BLaER1 (cell line): ENCODE data around the gene CARHSP1.

Experiments
- H3K27ac ChIP-seq: shearing (Covaris generic); formaldehyde crosslinking; 2 replicates; pipeline ENCODE4 v1.8.1; 2022
- H3K27me3 ChIP-seq: shearing (Covaris generic); formaldehyde crosslinking; 2 replicates; pipeline ENCODE4 v1.8.1; 2022
- H3K36me3 ChIP-seq: shearing (Covaris generic); formaldehyde crosslinking; 2 replicates; pipeline ENCODE4 v1.8.1; 2022
- H3K4me1 ChIP-seq: shearing (Covaris generic); formaldehyde crosslinking; 2 replicates; pipeline ENCODE4 v1.8.1; 2022
- H3K4me2 ChIP-seq: shearing (Covaris generic); formaldehyde crosslinking; 2 replicates; pipeline ENCODE4 v1.8.1; 2022
- H3K4me3 ChIP-seq: shearing (Covaris generic); formaldehyde crosslinking; 2 replicates; pipeline ENCODE4 v1.8.1; 2022
- H3K9ac ChIP-seq: shearing (Covaris generic); formaldehyde crosslinking; 2 replicates; pipeline ENCODE4 v1.8.1; 2022
- H3K9me3 ChIP-seq: shearing (Covaris generic); formaldehyde crosslinking; 2 replicates; pipeline ENCODE4 v1.8.1; 2022
- H4K20me1 ChIP-seq: shearing (Covaris generic); formaldehyde crosslinking; 2 replicates; pipeline ENCODE4 v1.8.1; 2022
- Cebpa-rat ChIP-seq: shearing (Covaris generic); IDR thresholded peaks from 2 replicates; pipeline ENCODE4 v1.8.1; 2022

CARHSP1 gene

GRCh38 chr16:8905795-8906591 lies 37.2 kb upstream of the CARHSP1 start:
- no peaks in the 10 kb centered on the region for H3K9me3 ChIP-seq
- H3K27me3 ChIP-seq, result no peaks in the 10 kb centered on the region
- TF ChIP-seq Cebpa-rat, result no peak

GRCh38 chr16:8905168-8905762 lies 36.5 kb upstream of the CARHSP1 start:
- Histone ChIP-seq H3K36me3 (peaks cover 99% of the 10 kb centered on the region), H3K9ac (no peak overlapping the region), H3K27me3 (no peaks in the 10 kb centered on the region), H3K9me3 (no peaks in the 10 kb centered on the region), H3K4me1 (no peaks in the 10 kb centered on the region), H3K4me2 (no peak overlapping the region), H3K4me3 (no peak overlapping the region), H4K20me1 (peaks cover 96% of the 10 kb centered on the region), H3K27ac (no peak overlapping the region)
- TF ChIP-seq Cebpa-rat, result no peak

More at GRCh38 chr16:8905795-8906591, 37.2 kb upstream of the CARHSP1 start:
- Histone ChIP-seq H3K9ac (no peak overlapping the region), H3K4me3 (no peak overlapping the region), H3K27ac (no peak overlapping the region), H3K4me1 (peaks cover under 1% of the 10 kb centered on the region; the same call in 1 of the 2 replicates), H4K20me1 (peaks cover 99% of the 10 kb centered on the region), H3K36me3 (peaks cover 100% of the 10 kb centered on the region), H3K4me2 (no peak overlapping the region)

GRCh38 chr16:8904018-8904430 lies 35.2 kb upstream of the CARHSP1 start:
- Histone ChIP-seq H3K27me3 (no peaks in the 10 kb centered on the region), H3K36me3 (peaks cover 99% of the 10 kb centered on the region), H3K9ac (no peak overlapping the region)

GRCh38 chr16:8903004-8903403 lies 34.2 kb upstream of the CARHSP1 start:
- Histone ChIP-seq H3K27ac (no peak overlapping the region), H3K4me3 (no peak overlapping the region)

More at GRCh38 chr16:8904018-8904430, 35.2 kb upstream of the CARHSP1 start:
- Histone ChIP-seq H3K27ac (no peak overlapping the region), H4K20me1 (peaks cover 96% of the 10 kb centered on the region), H3K4me3 (no peak overlapping the region), H3K9me3 (no peaks in the 10 kb centered on the region), H3K4me1 (no peaks in the 10 kb centered on the region), H3K4me2 (no peak overlapping the region)
- no peak for TF ChIP-seq Cebpa-rat

GRCh38 chr16:8901320-8901861 lies 32.6 kb upstream of the CARHSP1 start:
- Histone ChIP-seq H3K9ac (0 out of 2 replicates have a peak overlapping the region, but pooled peaks have one; percentile 7), H3K9me3 (no peaks in the 10 kb centered on the region), H3K4me3 (no peak overlapping the region), H4K20me1 (peaks cover 91% of the 10 kb centered on the region), H3K27ac (no peak overlapping the region), H3K27me3 (no peaks in the 10 kb centered on the region), H3K4me2 (no peak overlapping the region), H3K4me1 (no peaks in the 10 kb centered on the region), H3K36me3 (peaks cover 99% of the 10 kb centered on the region)
- TF ChIP-seq Cebpa-rat, result no peak

More at GRCh38 chr16:8903004-8903403, 34.2 kb upstream of the CARHSP1 start:
- Histone ChIP-seq H3K4me1 (no peaks in the 10 kb centered on the region), H3K9ac (no peak overlapping the region), H3K36me3 (peaks cover 99% of the 10 kb centered on the region), H3K27me3 (no peaks in the 10 kb centered on the region), H4K20me1 (peaks cover 96% of the 10 kb centered on the region), H3K4me2 (no peak overlapping the region), H3K9me3 (no peaks in the 10 kb centered on the region)
- no peak for TF ChIP-seq Cebpa-rat

GRCh38 chr16:8900343-8900742 lies 31.5 kb upstream of the CARHSP1 start:
- no peak for TF ChIP-seq Cebpa-rat
- H3K9me3 ChIP-seq, result no peaks in the 10 kb centered on the region
- peaks cover 81% of the 10 kb centered on the region for H4K20me1 ChIP-seq
- H3K4me1 ChIP-seq, result no peaks in the 10 kb centered on the region; the same call in 1 of the 2 replicates
- no peak overlapping the region for H3K9ac ChIP-seq
- no peaks in the 10 kb centered on the region for H3K27me3 ChIP-seq
- H3K4me3 ChIP-seq, result no peak overlapping the region
- H3K27ac ChIP-seq, result no peak overlapping the region
- no peak overlapping the region for H3K4me2 ChIP-seq
- H3K36me3 ChIP-seq, result peaks cover 99% of the 10 kb centered on the region

- H3K27ac ChIP-seq, result no peak overlapping the region
- no peak overlapping the region for H3K9ac ChIP-seq
- no peak overlapping the region for H3K4me2 ChIP-seq
- no peaks in the 10 kb centered on the region for H3K27me3 ChIP-seq
- no peak for TF ChIP-seq Cebpa-rat
- H3K4me1 ChIP-seq, result peaks cover 3% of the 10 kb centered on the region
- H3K4me3 ChIP-seq, result no peak overlapping the region
- H3K36me3 ChIP-seq, result peaks cover 99% of the 10 kb centered on the region
- no peaks in the 10 kb centered on the region for H3K9me3 ChIP-seq
- H4K20me1 ChIP-seq, result peaks cover 81% of the 10 kb centered on the region
Measured at GRCh38 chr16:8899709-8900317, 31.0 kb upstream of the CARHSP1 start.

- no peak overlapping the region for H3K9ac ChIP-seq
- no peak overlapping the region for H3K4me3 ChIP-seq
- peaks cover 99% of the 10 kb centered on the region for H3K36me3 ChIP-seq
- TF ChIP-seq Cebpa-rat, result no peak
- H3K27ac ChIP-seq, result no peak overlapping the region
- H3K9me3 ChIP-seq, result no peaks in the 10 kb centered on the region
- no peaks in the 10 kb centered on the region for H3K27me3 ChIP-seq
- H3K4me2 ChIP-seq, result no peak overlapping the region
- peaks cover 81% of the 10 kb centered on the region for H4K20me1 ChIP-seq
- H3K4me1 ChIP-seq, result peaks cover 14% of the 10 kb centered on the region
Measured at GRCh38 chr16:8898660-8899318, 30.0 kb upstream of the CARHSP1 start.

- H3K36me3 ChIP-seq, result peaks cover 85% of the 10 kb centered on the region
- H3K27me3 ChIP-seq, result no peaks in the 10 kb centered on the region
- H3K9me3 ChIP-seq, result no peaks in the 10 kb centered on the region
- peaks cover 53% of the 10 kb centered on the region for H3K4me1 ChIP-seq
- no peak for TF ChIP-seq Cebpa-rat
- peak overlapping the region; percentile 50; the same call in 1 of the 2 replicates for H3K9ac ChIP-seq
- peak overlapping the region; percentile 87 for H3K4me2 ChIP-seq
- no peak overlapping the region for H3K4me3 ChIP-seq
- peaks cover 84% of the 10 kb centered on the region for H4K20me1 ChIP-seq
- no peak overlapping the region for H3K27ac ChIP-seq
Measured at GRCh38 chr16:8894736-8895334, 26.0 kb upstream of the CARHSP1 start.
